T-helper 1 cell treated with Interleukin-12 subunit alpha and Interleukin-12 subunit beta and Interleukin-4 antibody, amounts not matched to agents 30 μg/mL and 1 μg/mL, for 36 hours (primary cell): ENCODE results near the gene OR8K3.

Experiments used
- H3K27ac Mint-ChIP-seq: one replicate; pipeline ENCODE4 v1.8.0; 2021; ENCODE audit warnings: mild to moderate bottlenecking, mixed read lengths
- H3K27me3 Mint-ChIP-seq: one replicate; pipeline ENCODE4 v1.8.0; 2021; ENCODE audit warnings: low read depth, mixed read lengths
- H3K36me3 Mint-ChIP-seq: one replicate; pipeline ENCODE4 v1.8.0; 2021; ENCODE audit warnings: low read depth, mixed read lengths
- H3K4me1 Mint-ChIP-seq: one replicate; pipeline ENCODE4 v1.8.0; 2021; ENCODE audit warnings: low read depth, mixed read lengths
- H3K4me3 Mint-ChIP-seq: one replicate; pipeline ENCODE4 v1.8.0; 2021; ENCODE audit warnings: mild to moderate bottlenecking, moderate library complexity, mixed read lengths
- H3K9me3 Mint-ChIP-seq: one replicate; pipeline ENCODE4 v1.8.0; 2021; ENCODE audit warnings: mixed read lengths

OR8K3 gene

GRCh38 chr11:56314844-56315243 is at the start of gene OR8K3:
Gene OR8K3 (plus strand): TSS chr11:56315144. CDS start chr11:56318307, 3,163 bp downstream.
- Mint-ChIP-seq H3K9me3 (peaks cover 24% of the 10 kb centered on the region), H3K4me1 (no peaks in the 10 kb centered on the region), H3K27ac (no peak within 1 kb of the TSS), H3K27me3 (no peaks in the 10 kb centered on the region), H3K36me3 (no peaks in the 10 kb centered on the region), H3K4me3 (no peak within 1 kb of the TSS)

GRCh38 chr11:56271092-56271491 is 43.9 kb upstream of the OR8K3 start:
- H3K9me3 Mint-ChIP-seq, result peaks cover 27% of the 10 kb centered on the region
- no peaks in the 10 kb centered on the region for H3K36me3 Mint-ChIP-seq
- H3K27me3 Mint-ChIP-seq, result no peaks in the 10 kb centered on the region
- no peaks in the 10 kb centered on the region for H3K4me1 Mint-ChIP-seq
- no peak overlapping the region for H3K27ac Mint-ChIP-seq
- H3K4me3 Mint-ChIP-seq, result no peak overlapping the region

- H3K36me3 Mint-ChIP-seq, result no peaks in the 10 kb centered on the region
- H3K4me3 Mint-ChIP-seq, result no peak within 1 kb of the TSS
- no peaks in the 10 kb centered on the region for H3K27me3 Mint-ChIP-seq
- H3K4me1 Mint-ChIP-seq, result no peaks in the 10 kb centered on the region
- peaks cover 22% of the 10 kb centered on the region for H3K9me3 Mint-ChIP-seq
- no peak within 1 kb of the TSS for H3K27ac Mint-ChIP-seq
Observed at GRCh38 chr11:56273854-56274253, 41.1 kb upstream of the OR8K3 start, which contains the start of gene OR5T1. Gene OR5T1 (plus strand): TSS chr11:56274154. CDS start chr11:56275639, 1,485 bp downstream.

- Mint-ChIP-seq H3K9me3 (peaks cover 18% of the 10 kb centered on the region), H3K4me3 (no peak within 1 kb of the TSS), H3K27me3 (no peaks in the 10 kb centered on the region), H3K36me3 (no peaks in the 10 kb centered on the region), H3K4me1 (no peaks in the 10 kb centered on the region), H3K27ac (no peak within 1 kb of the TSS)
Observed at GRCh38 chr11:56292154-56292553, 22.8 kb upstream of the OR8K3 start, which contains the start of gene OR8H1. Gene OR8H1 (minus strand): TSS chr11:56292254. CDS start chr11:56291062, 1,192 bp downstream.

GRCh38 chr11:56296898-56297297 is 18.0 kb upstream of the OR8K3 start:
- Mint-ChIP-seq H3K27ac (no peak overlapping the region), H3K4me3 (no peak overlapping the region), H3K27me3 (no peaks in the 10 kb centered on the region), H3K4me1 (no peaks in the 10 kb centered on the region), H3K9me3 (peaks cover 8% of the 10 kb centered on the region), H3K36me3 (no peaks in the 10 kb centered on the region)

GRCh38 chr11:56307836-56308235 is 7.1 kb upstream of the OR8K3 start:
- H3K36me3 Mint-ChIP-seq, result no peaks in the 10 kb centered on the region
- peaks cover 55% of the 10 kb centered on the region for H3K9me3 Mint-ChIP-seq
- H3K4me3 Mint-ChIP-seq, result no peak overlapping the region

GRCh38 chr11:56331861-56332491 is 17.0 kb downstream of the OR8K3 start:
- H3K27ac Mint-ChIP-seq, result no peak overlapping the region
- H3K9me3 Mint-ChIP-seq, result peaks cover 7% of the 10 kb centered on the region
- H3K36me3 Mint-ChIP-seq, result no peaks in the 10 kb centered on the region
- no peaks in the 10 kb centered on the region for H3K4me1 Mint-ChIP-seq
- H3K4me3 Mint-ChIP-seq, result no peak overlapping the region
- H3K27me3 Mint-ChIP-seq, result no peaks in the 10 kb centered on the region

More at GRCh38 chr11:56307836-56308235, 7.1 kb upstream of the OR8K3 start:
- H3K4me1 Mint-ChIP-seq, result no peaks in the 10 kb centered on the region
- H3K27ac Mint-ChIP-seq, result no peak overlapping the region
- H3K27me3 Mint-ChIP-seq, result no peaks in the 10 kb centered on the region

GRCh38 chr11:56333156-56333555 is 18.2 kb downstream of the OR8K3 start:
- H3K27me3 Mint-ChIP-seq, result no peaks in the 10 kb centered on the region
- H3K36me3 Mint-ChIP-seq, result no peaks in the 10 kb centered on the region
- H3K4me1 Mint-ChIP-seq, result no peaks in the 10 kb centered on the region
- H3K4me3 Mint-ChIP-seq, result no peak overlapping the region
- peaks cover 13% of the 10 kb centered on the region for H3K9me3 Mint-ChIP-seq
- H3K27ac Mint-ChIP-seq, result no peak overlapping the region

- no peak overlapping the region for H3K4me3 Mint-ChIP-seq
- H3K27me3 Mint-ChIP-seq, result no peaks in the 10 kb centered on the region
- no peak overlapping the region for H3K27ac Mint-ChIP-seq
Observed at GRCh38 chr11:56340289-56340688, 25.3 kb downstream of the OR8K3 start.

GRCh38 chr11:56345739-56346138 is 30.8 kb downstream of the OR8K3 start, which contains the start of gene OR8K1:
Gene OR8K1 (plus strand): TSS chr11:56346039. CDS start chr11:56346039, 0 bp downstream.
- H3K27me3 Mint-ChIP-seq, result no peaks in the 10 kb centered on the region
- no peak within 1 kb of the TSS for H3K4me3 Mint-ChIP-seq
- H3K27ac Mint-ChIP-seq, result no peak within 1 kb of the TSS
- no peaks in the 10 kb centered on the region for H3K4me1 Mint-ChIP-seq
- peaks cover 24% of the 10 kb centered on the region for H3K9me3 Mint-ChIP-seq
- H3K36me3 Mint-ChIP-seq, result no peaks in the 10 kb centered on the region

More at GRCh38 chr11:56340289-56340688, 25.3 kb downstream of the OR8K3 start:
- no peaks in the 10 kb centered on the region for H3K4me1 Mint-ChIP-seq
- H3K9me3 Mint-ChIP-seq, result peaks cover 33% of the 10 kb centered on the region
- H3K36me3 Mint-ChIP-seq, result no peaks in the 10 kb centered on the region

- no peaks in the 10 kb centered on the region for H3K36me3 Mint-ChIP-seq
- no peak within 1 kb of the TSS for H3K27ac Mint-ChIP-seq
- H3K27me3 Mint-ChIP-seq, result no peaks in the 10 kb centered on the region
- no peak within 1 kb of the TSS for H3K4me3 Mint-ChIP-seq
- H3K9me3 Mint-ChIP-seq, result peaks cover 10% of the 10 kb centered on the region
- no peaks in the 10 kb centered on the region for H3K4me1 Mint-ChIP-seq
Observed at GRCh38 chr11:56353991-56354390, 39.0 kb downstream of the OR8K3 start, which contains the start of gene OR8J1. Gene OR8J1 (plus strand): TSS chr11:56354291. CDS start chr11:56360247, 5,956 bp downstream.
